ENCODE measurements around the gene AMBRA1.

- no peak for TF ChIP-seq TARDBP (IDR thresholded peaks at IDR 0.05)
- no peak for TF ChIP-seq ZNF384 (IDR thresholded peaks at IDR 0.05)
- no peak for TF ChIP-seq ELF4 (IDR thresholded peaks at IDR 0.05)
- no peak for TF ChIP-seq LEF1 (IDR thresholded peaks at IDR 0.05; ENCODE audit: borderline replicate concordance)
- no peak for TF ChIP-seq SUZ12 (IDR thresholded peaks at IDR 0.05)
- no peak for TF ChIP-seq SP1 (IDR thresholded peaks at IDR 0.05)
- TF ChIP-seq L3MBTL2 (conservative IDR thresholded peaks at IDR 0.05) = no peak
- TF ChIP-seq HDGF (IDR thresholded peaks at IDR 0.05; ENCODE audit: borderline replicate concordance) = no peak
These were observed 215.5 kb downstream of the AMBRA1 start for GRCh38 chr11:46378296-46378695.

Measured in HEK293T (cell line).